GM19238 (cell line): ENCODE measurements around the gene STK11.
A peak's percentile ranks its signal among the peaks of the same experiment; 100 is the strongest.

ENCODE experiments used
- DNase-seq: peaks from one replicate; pipeline ENCODE4 v3.0.0; 2011; ENCODE audit warnings: low spot score; ENCODE audit not compliant: insufficient read length

The STK11 gene

GRCh38 chr19:1259876-1260748 lies 54.5 kb downstream of the STK11 start:
- DNase-seq, result no peak

GRCh38 chr19:1260749-1261537 lies 55.4 kb downstream of the STK11 start:
- DNase-seq, result peak; percentile 98

- no peak for DNase-seq
Observed at GRCh38 chr19:1261538-1261797, 55.9 kb downstream of the STK11 start.

DNA sequence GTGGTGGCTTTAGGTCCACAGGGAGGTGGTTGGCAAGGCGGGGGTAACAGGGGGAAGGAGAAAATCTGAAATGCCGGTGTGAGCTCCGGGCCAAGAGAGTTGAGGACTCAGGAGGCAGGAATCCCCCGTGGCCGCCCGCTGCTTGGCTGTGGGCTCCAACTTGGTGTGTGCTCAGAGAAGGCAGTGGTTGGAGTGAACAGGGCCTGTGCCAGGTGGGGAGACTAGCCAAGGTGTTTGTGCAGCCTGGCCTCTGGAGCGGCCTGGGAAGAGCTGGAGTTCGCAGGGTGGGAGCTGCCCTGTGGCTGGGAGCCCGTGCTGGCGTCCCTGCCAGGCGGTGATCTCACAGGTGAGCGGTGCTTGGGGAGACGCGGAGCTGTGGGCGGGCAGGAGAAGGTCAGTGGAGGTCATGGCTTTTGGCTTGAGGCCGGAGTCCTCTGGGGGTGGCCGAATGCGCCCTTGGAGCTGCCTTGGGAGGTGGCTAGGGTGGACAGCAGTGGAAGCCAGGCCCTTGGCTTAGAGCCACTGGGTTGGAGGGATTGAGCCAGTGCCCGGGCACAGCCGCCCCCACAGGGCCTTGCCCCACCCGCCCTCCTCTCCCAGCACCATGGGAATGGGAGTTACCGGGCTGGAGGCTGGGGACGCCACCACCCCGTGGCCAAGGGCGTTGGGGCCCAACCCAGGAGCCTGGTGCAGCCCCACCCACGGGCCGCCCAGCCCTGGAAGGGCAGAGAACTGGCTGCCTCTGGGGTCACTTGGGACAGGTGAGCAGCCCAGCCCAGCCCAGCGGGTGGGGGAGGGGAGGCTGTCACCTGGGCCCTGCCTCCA lies 56.4 kb downstream of the STK11 start:
- no peak for DNase-seq

DNA sequence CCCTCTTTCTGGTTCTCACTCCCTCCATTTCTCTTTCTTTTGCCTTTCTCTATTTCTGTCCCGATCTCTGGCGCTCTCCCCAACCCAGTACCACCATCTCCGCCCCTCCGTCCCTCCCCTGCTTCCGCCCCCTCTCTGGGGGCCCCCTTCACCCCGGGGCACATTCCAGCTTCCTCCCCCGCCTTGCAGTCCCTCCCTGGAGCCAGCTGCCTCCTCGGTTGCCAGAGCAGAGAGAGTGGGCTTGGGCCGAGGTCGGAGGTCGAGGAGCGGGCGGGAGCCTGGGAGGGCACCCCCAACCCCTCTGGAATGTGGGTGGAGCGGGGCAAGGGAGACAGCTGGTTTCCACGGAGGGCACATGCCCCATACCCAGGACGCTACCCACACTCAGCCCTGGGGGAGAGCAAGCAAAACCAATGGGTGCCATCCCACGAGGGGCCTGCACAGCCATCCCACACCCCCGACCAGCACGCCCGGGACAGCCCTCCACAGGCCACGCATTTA lies 57.1 kb downstream of the STK11 start:
- DNase-seq, result no peak

- no peak for DNase-seq
Observed at GRCh38 chr19:1263188-1263587, 57.6 kb downstream of the STK11 start.

GRCh38 chr19:1264801-1265614 lies 59.4 kb downstream of the STK11 start:
- DNase-seq, result no peak

DNA sequence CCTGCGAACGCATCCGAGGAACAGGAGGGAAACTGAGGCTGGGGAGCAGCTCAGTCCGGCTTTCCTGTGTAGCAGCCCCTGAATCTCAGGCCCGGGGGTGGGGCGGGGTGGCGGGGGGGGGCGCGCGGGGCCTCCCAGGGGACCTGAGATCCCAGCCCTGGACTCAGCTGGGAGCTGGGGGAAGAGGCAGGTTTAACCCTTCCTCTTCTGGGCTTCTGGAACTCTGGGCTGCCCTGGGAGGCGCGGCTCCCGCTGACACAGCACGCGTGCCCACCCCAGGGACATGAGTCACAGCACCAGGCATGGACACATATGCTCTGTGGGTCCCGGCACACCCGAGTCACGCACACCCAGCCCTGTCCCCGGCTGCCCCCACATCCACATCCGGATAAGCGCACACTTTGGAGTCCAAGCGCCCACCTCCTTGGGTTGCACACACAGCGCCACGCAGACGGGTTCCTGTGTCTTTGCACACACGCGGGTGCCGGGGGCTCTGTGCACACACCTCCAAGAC lies 60.1 kb downstream of the STK11 start:
- no peak for DNase-seq

DNA sequence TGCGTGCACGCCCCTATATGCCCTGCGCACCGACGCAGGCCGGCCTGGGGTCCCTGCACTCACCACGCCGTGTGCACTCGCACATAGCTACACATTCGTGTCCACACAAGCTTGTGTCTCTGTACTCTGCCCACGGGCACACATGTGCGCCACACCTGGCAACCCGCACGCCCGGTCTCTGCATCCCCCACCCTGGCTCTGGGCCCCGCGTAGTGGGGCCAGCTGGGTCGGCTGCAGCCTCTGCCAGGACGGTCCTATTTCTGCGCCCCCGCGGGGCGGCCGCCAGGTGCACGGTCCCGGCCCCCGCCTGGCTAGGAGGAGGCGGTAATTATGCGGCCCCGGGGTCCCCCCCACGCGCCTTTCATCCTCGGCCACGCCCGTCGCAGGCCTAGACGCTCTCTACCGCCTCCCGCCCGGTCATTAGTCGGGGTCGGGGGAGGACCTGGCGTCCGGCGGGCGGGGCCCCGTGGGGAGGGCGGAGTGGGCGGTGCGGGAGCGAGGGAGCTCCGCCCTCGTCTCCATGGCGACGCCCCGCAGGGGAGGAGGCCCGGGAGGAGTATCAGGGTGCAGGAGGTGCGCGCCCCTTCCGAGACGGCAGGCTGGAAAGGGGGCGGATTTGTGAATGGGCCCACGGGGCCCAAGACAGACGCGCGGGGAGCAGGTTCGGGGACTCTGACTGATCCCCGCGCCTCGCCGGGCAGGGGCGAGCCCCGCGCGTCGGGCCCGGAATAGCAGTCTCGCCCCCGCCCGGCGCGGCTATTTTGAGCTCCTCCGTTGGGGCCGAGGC lies 60.7 kb downstream of the STK11 start:
- DNase-seq, result peak; percentile 91

- DNase-seq, result peak; percentile 78
Observed at GRCh38 chr19:1266916-1267476, 61.4 kb downstream of the STK11 start.

- DNase-seq, result no peak
Observed at GRCh38 chr19:1267477-1268225, 62.1 kb downstream of the STK11 start.

DNA sequence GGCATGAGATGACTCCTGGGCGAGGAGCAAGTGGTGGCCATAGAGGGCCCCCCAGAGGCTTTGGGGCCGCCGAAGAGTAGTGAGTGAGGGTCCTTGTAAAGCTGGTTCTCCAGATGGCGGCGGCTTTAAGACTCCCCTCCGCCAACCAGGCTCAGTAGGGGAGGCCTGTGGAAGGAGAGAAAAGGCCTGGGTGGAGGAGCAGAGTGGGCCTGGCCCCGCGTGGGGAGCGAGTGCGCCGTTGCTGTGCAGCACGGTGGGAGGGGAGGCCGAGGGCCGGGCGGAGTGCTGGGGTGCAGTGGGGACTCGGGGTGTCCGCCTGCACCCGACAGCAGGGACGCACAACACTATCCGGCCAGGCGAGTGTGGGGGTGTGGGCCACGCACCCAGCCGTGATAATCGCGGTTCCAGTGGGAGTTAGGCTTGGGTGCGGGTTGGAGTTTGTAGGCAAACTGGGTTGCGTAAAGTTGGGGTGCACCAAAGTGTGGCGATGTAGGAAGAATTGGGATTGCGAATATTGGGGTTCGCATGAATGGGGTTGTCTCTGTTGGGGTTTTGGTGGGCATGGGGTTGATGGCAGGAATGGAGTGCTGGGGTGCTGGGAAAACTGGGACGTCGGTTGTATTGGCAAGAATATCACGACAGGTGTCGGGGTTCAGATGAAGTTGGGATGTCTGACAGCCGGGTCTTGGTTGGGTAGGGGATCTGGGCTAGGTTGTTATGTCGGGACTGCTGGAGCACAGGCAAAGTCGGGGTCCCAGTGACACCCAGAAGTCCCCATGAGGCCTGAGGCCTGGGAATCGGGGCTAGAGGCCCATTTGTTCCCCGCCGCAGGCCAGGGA lies 62.9 kb downstream of the STK11 start:
- no peak for DNase-seq

DNA sequence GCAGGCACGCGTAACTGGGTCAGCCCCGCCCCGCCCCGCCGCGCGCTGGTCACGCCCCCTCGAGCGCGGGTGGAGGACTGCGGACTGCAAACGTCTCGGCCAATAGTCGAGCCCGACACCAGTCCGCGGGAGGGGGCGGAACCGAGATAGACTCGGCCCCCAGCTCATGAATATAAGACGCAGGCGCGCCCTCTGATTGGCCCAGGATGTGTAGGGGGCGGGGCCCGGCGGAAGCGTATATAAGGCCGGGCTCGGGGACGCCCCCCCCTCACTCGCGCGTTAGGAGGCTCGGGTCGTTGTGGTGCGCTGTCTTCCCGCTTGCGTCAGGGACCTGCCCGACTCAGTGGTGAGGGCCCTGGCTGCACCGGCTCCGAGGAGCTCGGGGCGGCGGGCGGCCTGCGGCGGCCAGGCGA lies 63.5 kb downstream of the STK11 start, which contains the start of gene CIRBP:
Gene CIRBP (plus strand): TSS at position 268 of the 413 bp plus-strand sequence. CDS start 1,602 bp downstream, outside the sequence.
- DNase-seq, result peak; percentile 100

DNA sequence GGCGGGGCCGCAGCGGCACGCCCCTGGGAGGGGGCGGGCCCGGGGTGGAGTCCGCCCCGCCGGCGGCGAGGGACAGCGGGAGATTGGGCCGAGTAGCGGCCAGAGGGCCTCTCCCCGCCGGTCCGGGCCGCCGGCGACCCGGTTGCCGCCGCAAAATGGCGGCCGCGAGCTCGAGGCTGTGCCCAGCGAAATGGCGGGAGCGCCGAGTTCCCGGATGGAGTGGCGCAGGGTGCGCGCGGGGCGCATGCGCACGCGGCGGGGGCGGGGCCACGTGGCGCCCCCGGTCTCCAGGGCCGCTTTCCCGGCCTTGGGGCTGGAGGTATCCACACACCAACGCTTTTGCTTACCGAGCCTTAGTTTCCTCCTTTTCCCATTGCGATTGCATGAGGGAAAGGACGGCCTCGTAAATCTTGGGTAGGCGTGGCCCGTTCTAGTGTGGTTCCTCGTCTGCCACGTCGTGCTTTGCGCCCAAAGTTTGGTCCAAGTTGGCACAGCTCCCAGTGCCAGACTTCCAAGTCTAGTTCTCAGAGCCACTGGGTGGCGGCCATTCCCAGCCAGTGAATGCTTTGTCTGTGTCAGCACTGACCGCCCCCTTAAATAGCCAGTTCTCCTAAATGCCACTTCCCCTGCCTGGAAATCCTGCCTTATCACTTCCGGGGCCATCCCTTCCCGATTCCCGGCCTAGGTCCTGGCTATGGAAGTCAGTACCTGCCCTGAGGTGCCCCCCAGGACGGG lies 64.1 kb downstream of the STK11 start:
- peak; percentile 96 for DNase-seq

GRCh38 chr19:1270213-1270853 lies 64.8 kb downstream of the STK11 start:
- DNase-seq, result no peak

GRCh38 chr19:1270854-1271527 lies 65.4 kb downstream of the STK11 start:
- DNase-seq, result no peak
